Measurements from ENCODE around the gene ANO10.

The ANO10 gene

DNA sequence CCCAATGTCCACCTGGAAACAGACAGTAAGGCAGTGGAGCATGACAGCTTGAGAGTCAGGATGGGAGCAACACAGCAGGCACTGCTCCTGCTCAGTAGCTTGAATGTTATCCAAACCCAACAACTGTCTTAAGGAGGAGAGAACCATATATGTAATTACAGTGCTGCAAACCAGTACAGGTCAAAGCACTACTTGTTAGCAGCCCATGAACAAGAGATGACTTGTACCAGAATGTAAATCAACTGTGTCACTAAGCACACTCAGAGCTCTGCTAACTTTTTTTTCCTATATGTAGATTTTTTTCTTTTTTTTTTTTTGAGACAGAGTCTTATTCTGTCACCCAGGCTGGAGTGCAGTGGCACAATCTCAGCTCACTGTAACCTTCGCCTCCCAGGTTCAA is 87.1 kb downstream of the ANO10 start:
- TF ChIP-seq, protein P1, sequence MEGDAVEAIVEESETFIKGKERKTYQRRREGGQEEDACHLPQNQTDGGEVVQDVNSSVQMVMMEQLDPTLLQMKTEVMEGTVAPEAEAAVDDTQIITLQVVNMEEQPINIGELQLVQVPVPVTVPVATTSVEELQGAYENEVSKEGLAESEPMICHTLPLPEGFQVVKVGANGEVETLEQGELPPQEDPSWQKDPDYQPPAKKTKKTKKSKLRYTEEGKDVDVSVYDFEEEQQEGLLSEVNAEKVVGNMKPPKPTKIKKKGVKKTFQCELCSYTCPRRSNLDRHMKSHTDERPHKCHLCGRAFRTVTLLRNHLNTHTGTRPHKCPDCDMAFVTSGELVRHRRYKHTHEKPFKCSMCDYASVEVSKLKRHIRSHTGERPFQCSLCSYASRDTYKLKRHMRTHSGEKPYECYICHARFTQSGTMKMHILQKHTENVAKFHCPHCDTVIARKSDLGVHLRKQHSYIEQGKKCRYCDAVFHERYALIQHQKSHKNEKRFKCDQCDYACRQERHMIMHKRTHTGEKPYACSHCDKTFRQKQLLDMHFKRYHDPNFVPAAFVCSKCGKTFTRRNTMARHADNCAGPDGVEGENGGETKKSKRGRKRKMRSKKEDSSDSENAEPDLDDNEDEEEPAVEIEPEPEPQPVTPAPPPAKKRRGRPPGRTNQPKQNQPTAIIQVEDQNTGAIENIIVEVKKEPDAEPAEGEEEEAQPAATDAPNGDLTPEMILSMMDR (IDR thresholded peaks at IDR 0.05; ENCODE audit: insufficient read depth, low read length, missing control alignments) = no peak
- no peak for DNase-seq (ENCODE audit: low read depth, low spot score)
- ChIA-PET CTCF (interaction anchor here (0.9 to 2.0 kb wide), 4 partner anchors 9 to 574 kb away, joined by 3 to 5 read pairs (median 3); no protein-coding TSS in a partner anchor), POLR2A (no interaction called here)
- no peak overlapping the region for H3K4me3 ChIP-seq (ENCODE audit: low read depth, low read length)

DNA sequence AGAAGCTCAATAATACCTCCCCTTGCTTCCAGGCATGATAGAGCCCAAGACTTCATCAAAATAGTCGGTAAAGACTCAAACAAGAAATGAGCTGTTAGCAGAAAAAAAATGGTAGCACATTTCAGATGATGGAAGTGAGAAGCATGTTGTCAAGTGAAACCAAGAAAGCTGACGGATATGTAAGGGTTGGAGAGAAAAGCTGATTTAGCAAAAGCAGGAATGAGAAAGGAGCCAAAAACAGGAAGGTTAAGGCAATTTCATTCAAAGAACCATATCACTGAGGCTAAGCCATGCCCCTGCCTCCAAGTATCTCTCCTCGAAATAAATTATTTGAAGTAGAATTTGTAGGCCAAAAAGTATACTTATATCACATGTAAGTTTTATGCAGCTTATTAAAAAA is 88.8 kb downstream of the ANO10 start:
- H3K4me3 ChIP-seq (ENCODE audit: low read depth, low read length) = no peak overlapping the region
- TF ChIP-seq, protein P1 (IDR thresholded peaks at IDR 0.05; ENCODE audit: insufficient read depth, low read length, missing control alignments) = no peak
- CTCF ChIA-PET = interaction anchor here (1.1 to 1.5 kb wide), 3 partner anchors 13 to 666 kb away, joined by 3 to 7 read pairs (median 3); no protein-coding TSS in a partner anchor
- DNase-seq (ENCODE audit: low read depth, low spot score) = no peak
- POLR2A ChIA-PET = no interaction called here

DNA sequence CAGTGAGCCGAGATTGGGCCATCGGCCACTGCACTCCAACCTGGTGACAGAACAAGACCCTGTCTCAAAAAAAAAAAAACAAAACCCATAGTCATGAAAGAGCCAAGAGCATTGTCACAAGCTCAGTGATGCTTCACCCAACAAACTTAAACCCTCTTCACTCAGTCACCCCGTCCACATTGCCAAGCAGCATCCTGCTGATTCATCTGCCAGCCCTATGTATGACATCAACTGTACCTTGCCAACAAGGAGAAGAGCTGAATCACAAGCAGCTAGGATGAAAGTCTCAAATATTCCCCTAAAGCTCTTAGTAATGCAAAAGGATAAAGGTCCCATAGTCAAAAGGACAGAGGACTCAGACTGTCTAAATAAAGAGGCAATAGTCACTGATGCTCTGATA is 90.0 kb downstream of the ANO10 start:
- peak; percentile 49 for DNase-seq (ENCODE audit: low read depth, low spot score)
- CTCF ChIA-PET = interaction anchor here (0.8 to 1.8 kb wide), 6 partner anchors 14 to 667 kb away, joined by 3 to 7 read pairs (median 4); no protein-coding TSS in a partner anchor
- POLR2A ChIA-PET = interaction anchor here (0.7 kb wide), 1 partner anchor 368 kb away, joined by 3 read pairs; no protein-coding TSS in a partner anchor
- H3K4me3 ChIP-seq (ENCODE audit: low read depth, low read length) = no peak overlapping the region
- TF ChIP-seq, protein P1 (IDR thresholded peaks at IDR 0.05; ENCODE audit: insufficient read depth, low read length, missing control alignments) = no peak

DNA sequence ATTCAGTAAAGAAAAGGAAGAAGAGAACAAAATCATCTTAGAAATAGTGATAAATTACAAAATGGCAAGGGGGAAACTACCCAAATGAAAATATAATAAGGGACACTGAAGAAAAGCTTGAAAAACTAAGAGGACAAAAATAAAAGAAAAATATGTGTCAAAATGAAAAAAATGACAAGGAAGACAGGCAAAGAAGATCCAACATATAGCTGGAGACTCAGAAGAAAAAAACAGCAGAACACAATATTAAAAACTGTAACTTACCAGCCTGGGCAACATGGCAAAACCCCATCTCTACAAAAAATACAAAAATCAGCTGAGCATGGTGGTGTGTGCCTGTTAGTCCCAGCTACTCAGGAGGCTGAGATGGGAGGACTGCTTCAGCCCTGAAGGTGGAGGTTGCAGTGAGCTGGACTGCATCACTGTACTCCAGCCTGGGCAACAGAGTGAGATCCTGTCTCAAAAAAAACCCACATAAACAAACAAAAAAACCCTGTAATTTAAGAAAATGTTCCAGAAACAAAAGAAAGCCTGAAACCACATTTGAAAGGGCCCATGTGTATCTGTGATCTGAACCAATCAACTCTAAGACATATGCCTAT is 93.2 kb downstream of the ANO10 start:
- ChIA-PET POLR2A (no interaction called here), CTCF (interaction anchor here (0.8 kb wide), 1 partner anchor 11 kb away, joined by 3 read pairs; no protein-coding TSS in a partner anchor)
- no peak overlapping the region for H3K4me3 ChIP-seq (ENCODE audit: low read depth, low read length)
- no peak for DNase-seq (ENCODE audit: low read depth, low spot score)
- TF ChIP-seq, protein P1 (IDR thresholded peaks at IDR 0.05; ENCODE audit: insufficient read depth, low read length, missing control alignments) = no peak

DNA sequence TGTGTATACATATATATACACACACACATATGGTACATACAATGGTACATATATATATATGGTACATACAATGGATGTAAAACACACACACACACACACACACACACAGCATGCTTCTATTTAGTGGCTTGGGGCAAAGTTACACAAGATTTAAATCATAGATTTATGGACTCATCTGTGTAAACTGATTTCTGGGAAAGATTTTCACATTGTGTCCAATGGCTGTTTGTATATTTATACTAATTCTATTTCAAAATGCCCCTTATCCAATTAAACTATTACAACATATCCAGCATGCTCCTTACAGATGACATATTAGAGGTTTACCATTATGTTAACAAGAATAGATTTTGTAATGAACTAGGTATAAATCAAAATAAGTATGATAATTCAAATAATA is 94.9 kb downstream of the ANO10 start:
- H3K4me3 ChIP-seq (ENCODE audit: low read depth, low read length) = no peak overlapping the region
- no peak for DNase-seq (ENCODE audit: low read depth, low spot score)
- TF ChIP-seq, protein P1 (IDR thresholded peaks at IDR 0.05; ENCODE audit: insufficient read depth, low read length, missing control alignments) = no peak
- ChIA-PET POLR2A (no interaction called here), CTCF (no interaction called here)

DNA sequence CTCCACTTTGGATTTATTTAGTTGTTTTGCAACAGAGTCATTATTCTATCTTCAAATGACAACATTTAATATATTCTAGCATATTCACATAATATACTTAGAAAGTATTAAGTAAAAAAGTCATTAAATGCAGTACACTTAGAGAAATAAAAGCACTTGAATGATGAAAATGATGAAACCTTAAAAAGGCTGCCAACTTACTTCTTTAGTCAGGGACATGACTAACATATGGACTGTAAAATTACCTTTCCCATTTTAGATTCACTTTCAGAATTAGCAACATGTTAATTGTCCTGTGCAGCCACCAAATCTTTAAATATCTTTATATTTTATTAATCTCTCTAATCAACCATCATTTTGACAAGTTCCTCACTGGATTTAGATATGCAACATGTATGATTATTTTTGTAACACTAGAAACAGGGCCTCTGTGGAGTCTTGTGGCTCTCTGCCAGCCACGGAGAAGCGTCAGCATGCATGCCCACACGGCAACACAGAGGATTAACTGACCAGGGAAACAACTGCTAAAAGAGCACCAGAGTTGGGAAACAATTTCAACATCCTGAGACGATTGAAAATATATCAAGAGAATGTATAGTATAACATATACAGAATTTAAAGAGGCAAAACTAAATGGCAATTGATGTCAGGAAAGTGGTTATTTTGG is 95.7 kb downstream of the ANO10 start:
- CTCF ChIA-PET = no interaction called here
- H3K4me3 ChIP-seq (ENCODE audit: low read depth, low read length) = no peak overlapping the region
- no peak for DNase-seq (ENCODE audit: low read depth, low spot score)
- TF ChIP-seq, protein P1 (IDR thresholded peaks at IDR 0.05; ENCODE audit: insufficient read depth, low read length, missing control alignments) = no peak
- POLR2A ChIA-PET = no interaction called here

All from AG04449 (cell line).